GM13976 (cell line): ENCODE data around the gene MAPK14.

Source experiments
- DNase-seq: peaks from one replicate; pipeline ENCODE4 v3.0.0; 2012; ENCODE audit warnings: low spot score
- CTCF ChIP-seq: IDR thresholded peaks from 2 replicates; pipeline ENCODE4 v1.5.1; 2012; ENCODE audit warnings: borderline replicate concordance, mild to moderate bottlenecking; ENCODE audit not compliant: insufficient read depth; ENCODE audit errors: extremely low read depth, missing control alignments, control extremely low read depth
- in situ Hi-C: fragments of 300-500 bp; cut with MboI; formaldehyde crosslinking; loops from one replicate; pipeline ENCODE4 v1.12.0; 2022; ENCODE audit warnings: low sequenced_read_pairs, mixed read lengths, inconsistent platforms; ENCODE audit not compliant: unreplicated experiment

MAPK14 gene

GRCh38 chr6:36034441-36034840 is 6.8 kb downstream of the MAPK14 start:
- no peak for DNase-seq
- in situ Hi-C loops, result no loop called here
- no peak for TF ChIP-seq CTCF

- in situ Hi-C loops, result no loop called here
- DNase-seq, result no peak
- TF ChIP-seq CTCF, result no peak
Measured at GRCh38 chr6:36035225-36035624, 7.6 kb downstream of the MAPK14 start.

- TF ChIP-seq CTCF, result no peak
- no peak for DNase-seq
- in situ Hi-C loops, result no loop called here
Measured at GRCh38 chr6:36038120-36038876, 10.7 kb downstream of the MAPK14 start.

- in situ Hi-C loops, result no loop called here
- DNase-seq, result no peak
Measured at GRCh38 chr6:36039112-36039511, 11.5 kb downstream of the MAPK14 start.

GRCh38 chr6:36040958-36041357 is 13.3 kb downstream of the MAPK14 start:
- DNase-seq, result no peak
- in situ Hi-C loops, result no loop called here
- no peak for TF ChIP-seq CTCF

More at GRCh38 chr6:36039112-36039511, 11.5 kb downstream of the MAPK14 start:
- TF ChIP-seq CTCF, result no peak

- DNase-seq, result no peak
- TF ChIP-seq CTCF, result no peak
- in situ Hi-C loops, result no loop called here
Measured at GRCh38 chr6:36042618-36043260, 15.1 kb downstream of the MAPK14 start.
